ENCODE results near the gene MUC20.
"Not testable (repeated sequence)": the region's sequence is repeated elsewhere in the genome, so short reads cannot be mapped to it uniquely, and the experiment has no call there.

The MUC20 gene

DNA sequence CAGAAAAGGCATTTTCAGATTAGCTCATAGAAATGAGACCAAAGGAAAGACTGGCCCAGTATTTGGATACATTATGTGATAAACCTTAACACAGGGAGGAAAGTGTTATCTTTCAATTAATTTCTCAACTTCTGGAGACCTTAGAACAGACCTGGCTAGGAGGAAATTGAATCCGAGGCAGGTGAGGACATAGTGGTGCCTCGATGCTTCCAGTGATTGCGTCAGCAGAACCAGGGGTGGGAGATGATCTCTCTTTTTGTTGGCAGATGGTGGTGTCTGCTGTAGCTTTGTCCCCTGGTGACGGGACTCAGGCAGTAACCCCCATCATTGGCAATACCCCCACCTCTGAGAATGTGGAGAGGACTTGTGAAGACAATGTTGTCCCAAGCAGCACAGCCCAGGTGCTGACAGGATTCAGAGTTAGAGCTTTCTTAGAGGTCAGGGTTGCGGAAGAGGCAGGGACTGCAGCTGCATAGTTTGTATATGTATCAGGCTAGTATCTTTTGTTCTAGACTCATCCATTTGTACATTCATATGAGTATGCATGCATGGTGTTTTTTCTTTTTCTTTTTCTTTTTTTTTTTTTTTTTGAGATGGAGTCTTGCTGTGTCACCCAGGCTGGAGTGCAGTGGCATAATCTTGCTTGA is 27.9 kb upstream of the MUC20 start:
- no peak for DNase-seq

GRCh38 chr3:195693428-195694216 is 27.2 kb upstream of the MUC20 start:
- no peak for DNase-seq

DNA sequence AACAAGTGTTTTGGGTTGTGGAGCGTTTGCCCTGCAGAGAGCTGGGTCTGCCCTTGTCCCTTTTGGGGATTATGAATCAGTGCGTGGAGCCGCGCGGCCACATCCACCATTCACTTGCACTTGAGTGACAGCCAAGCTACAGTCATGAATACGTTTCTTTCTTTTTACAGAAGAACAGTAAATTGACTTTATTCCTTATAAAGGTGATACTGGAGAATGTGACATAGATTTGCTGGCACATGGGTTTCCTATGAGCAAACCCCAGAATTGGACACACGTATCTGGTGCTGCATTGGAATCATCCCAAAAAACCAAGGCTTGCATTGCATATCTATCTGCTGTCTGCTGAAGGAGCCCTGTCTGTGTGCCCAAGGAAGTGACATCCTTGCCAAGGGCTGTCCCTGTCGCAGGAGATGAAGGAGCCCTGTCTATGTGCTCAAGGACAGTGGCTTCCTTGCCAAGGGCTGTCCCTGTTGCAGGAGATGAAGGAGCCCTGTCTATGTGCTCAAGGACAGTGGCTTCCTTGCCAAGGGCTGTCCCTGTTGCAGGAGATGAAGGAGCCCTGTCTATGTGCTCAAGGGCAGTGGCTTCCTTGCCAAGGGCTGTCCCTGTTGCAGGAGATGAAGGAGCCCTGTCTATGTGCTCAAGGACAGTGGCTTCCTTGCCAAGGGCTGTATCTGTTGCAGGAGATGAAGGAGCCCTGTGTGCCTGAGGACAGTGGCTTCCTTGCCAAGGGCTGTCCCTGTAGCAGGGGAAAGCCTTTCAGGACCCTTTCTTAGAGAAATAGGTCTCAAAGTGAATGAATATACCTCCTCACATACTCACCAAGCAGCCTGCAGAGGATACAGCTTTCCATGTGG is 26.3 kb upstream of the MUC20 start:
- DNase-seq = not testable (repeated sequence)

DNA sequence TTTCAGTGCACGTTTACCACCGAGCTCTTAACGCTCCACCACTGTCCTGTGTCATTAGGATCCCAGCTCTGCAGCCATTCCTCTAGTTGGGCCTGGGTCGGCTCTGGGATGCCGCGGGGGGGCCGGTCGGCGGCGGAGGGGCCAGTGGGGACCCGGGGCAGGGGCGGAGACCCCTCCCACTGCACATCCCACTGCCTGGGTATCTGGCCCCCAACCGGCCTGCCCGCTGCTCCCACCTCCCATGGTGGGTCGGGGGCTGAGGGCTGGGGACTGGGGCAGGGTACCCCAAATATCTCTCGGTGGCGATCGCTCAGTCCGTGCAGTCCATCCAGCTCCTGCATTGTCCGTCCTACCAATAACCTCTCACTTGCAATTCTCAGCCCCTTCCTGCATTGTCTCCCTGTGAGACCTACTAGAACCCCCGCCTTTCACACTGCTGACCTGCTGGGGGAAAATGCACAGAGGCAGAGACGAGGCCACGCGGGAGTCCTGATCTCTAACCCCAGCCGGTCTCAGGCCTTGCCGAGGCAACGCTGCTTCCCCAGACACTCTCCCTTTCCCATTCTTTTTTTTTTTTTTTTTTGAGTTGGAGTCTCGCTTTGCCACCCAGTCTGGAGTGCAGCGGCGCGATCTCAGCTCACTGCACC is 24.0 kb upstream of the MUC20 start:
- DNase-seq = no peak

DNA sequence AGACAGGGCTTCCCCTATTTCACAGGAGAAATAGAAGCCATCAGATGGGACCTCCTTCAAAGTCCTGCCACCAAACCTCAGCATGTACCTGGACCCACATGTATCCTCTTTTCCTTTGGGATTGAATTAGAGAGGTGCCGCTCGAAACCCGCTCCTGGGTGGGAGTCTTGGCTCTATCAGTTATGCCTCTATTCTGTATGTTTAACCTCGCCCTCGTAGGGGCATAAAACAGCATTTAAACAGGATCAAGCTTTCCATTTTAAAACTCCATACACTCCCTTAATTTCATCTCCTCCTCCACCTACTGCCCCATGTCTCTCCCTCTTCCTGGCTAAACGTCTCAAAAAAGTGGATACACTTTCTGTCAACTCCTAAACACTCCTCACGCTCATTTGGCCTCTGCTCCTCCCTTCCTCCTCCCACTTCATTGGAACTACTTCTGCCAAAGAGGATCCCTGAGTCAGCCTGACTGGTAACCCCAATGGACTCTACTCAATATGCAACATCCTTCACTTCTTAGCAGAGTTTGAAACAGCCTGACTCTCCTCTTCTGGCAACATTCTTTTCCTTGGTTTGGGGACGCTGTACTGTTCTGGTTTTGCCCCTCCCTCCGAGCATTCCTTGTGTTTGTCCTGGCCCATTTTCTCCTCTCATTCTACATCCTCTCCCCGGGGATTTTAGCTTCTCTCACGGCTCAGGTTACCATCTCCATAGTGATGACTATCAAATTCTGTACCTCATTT is 23.0 kb upstream of the MUC20 start:
- DNase-seq = no peak

GRCh38 chr3:195698325-195698646 is 22.5 kb upstream of the MUC20 start:
- DNase-seq = no peak

DNA sequence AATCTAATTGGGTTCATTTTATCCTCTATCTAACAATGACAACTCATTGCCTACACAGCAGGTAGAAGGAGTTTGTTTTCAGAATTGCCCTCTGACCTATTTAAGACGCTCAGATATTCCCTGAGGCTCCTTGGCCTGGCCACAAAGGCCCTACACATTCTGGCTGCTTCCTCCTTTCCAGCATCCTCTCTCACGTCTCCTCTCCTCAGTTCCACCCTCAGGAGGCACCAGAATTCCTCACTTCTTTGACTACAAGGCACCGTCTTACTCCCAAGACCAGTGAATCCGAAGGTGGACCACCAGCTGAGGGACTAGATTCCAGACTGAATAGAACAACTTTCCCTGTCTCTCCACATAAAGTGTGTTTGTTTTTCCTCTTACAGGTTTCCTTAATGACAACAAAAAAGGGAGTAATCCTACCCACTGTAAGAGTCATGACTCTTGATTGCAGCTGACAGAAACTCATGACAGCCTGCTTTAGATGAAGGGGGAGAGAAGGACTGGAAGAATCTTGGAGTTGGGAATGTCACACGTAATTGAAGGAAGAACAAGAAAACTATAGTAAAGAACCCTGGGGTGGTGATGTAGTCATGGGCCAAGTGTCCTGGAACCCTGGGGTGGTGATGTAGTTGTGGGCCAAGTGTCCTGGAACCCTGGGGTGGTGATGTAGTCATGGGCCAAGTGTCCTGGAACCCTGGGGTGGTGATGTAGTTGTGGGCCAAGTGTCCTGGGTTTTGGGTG is 22.0 kb upstream of the MUC20 start:
- no peak for DNase-seq

DNA sequence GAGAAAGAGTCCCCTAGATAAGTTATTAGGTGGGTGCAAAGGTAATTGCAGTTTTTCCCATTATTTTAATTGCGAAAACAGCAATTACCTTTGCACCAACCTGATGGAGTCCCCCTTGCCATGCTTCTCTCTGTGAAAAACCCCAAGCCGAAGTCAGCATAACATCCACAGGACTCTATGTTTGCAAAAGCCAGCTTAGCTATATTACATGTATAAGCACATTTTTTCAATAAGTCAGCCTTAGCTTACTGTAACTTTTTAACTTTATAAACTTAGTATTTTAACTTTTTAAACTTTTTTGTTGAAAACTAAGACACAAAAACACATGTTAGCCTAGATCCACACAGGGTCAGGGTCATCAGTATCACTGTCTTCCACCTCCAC is 21.4 kb upstream of the MUC20 start:
- no peak for DNase-seq

DNA sequence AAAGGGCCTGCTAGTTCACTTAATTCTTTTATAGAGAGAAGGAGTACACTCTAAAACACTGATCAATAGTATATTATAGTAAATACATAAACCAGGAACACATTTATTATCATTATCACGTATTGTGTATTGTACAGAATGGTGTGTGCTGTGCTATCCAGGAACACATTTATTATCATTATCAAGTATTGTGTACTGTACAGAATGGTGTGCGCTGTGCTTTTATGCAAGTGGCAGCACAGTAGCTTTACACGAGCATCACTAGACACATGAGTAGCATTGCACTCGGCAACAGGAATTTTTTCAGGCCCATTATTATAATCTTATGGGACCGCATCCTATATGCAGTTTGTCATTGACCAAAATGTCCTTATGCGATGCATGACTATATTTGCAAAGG is 20.9 kb upstream of the MUC20 start:
- DNase-seq = no peak

DNA sequence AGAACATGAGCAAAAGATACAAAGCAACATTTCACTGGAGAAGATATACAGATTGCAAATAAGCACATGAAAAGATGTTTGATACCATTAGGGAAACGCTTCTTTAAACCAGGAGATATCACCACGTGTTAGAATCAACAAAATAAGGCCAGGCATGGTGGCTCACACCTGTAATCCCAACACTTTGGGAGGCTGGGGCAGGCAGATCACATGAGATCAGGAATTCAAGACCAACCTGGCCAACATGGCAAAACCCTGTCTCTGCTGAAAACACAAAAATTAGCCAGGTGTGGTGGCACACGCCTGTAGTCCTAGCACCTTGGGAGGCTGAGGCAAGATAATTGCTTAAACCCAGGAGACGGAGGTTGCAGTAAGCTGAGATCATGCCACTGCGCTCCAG is 20.5 kb upstream of the MUC20 start:
- no peak for DNase-seq

- DNase-seq = no peak
These were observed 19.5 kb upstream of the MUC20 start for GRCh38 chr3:195701042-195701915.

DNA sequence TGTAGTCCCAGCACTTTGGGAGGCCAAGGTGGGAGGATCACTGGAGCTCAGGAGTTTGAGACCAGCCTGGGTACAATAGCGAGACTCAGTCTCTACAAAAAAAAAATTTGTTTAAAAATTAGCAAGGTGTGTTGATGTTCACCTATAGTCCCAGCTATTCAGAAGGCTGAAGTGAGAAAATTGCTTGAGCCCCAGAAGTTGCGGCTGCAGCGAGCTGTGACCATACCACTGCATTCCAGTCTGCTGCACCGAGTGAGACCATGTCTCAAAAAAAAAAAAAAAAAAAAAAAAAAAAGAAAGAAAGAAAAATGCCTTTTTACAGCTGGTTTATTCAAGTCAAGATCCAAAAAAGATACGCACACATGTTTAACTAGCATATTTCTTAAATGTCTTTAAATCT is 17.0 kb upstream of the MUC20 start:
- DNase-seq = no peak

GRCh38 chr3:195704433-195704999 is 16.3 kb upstream of the MUC20 start:
- no peak for DNase-seq

- DNase-seq = no peak
These were observed 15.4 kb upstream of the MUC20 start for GRCh38 chr3:195705081-195705991.

DNA sequence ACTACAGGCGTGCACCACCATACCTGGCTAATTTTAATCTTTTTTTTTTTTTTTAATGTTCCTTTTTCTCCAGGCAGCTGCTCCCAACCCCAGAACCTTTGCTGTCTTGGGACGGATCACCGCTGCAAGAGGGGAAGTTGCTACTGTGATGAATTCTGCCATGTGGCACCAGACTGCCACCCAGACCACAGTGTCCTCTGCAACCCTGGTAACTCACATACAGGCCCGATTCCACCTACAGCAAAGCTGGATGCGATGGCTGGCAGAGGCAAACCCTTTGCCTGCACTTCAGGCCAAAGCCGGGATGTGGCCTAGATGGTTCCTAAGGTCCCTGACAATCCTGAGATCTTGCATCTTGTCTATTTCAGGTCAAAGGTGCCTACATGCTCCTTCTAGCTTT is 12.7 kb upstream of the MUC20 start:
- no peak for DNase-seq

GRCh38 chr3:195708626-195709481 is 11.9 kb upstream of the MUC20 start:
- no peak for DNase-seq

DNA sequence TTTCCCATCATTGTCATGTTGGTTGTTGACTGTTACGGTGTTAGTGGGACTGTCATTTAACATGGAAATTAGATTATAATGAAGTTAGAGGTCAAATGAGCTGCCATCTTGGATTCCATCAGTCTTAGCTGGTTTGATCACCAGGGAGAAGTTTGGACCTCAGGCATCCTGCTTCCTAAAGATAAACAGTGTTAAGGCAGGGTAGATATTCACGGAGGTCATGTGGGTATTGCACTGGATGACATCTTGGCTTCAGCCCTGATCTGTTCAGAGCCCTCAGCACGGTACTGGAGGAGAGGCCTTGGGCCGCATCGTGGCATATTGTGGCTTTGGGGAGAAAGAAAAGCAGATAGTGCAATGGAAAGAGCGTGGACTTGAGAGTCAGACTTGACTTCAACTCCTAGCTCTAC is 11.1 kb upstream of the MUC20 start:
- no peak for DNase-seq
